OCI-LY1 (cell line): Measurements from ENCODE around the gene PRDM15.

Source experiments
- H2AFZ ChIP-seq: fragments of 200-600 bp; sonication (generic), shearing (Covaris generic); 2 replicates; pipeline ENCODE4 v1.6.0; 2014; ENCODE audit warnings: antibody characterized with exemption, mild to moderate bottlenecking, low read length
- H3F3A ChIP-seq: fragments of 200-600 bp; sonication (generic), shearing (Covaris generic); 2 replicates; pipeline ENCODE4 v1.6.0; 2014; ENCODE audit warnings: mild to moderate bottlenecking, antibody characterized with exemption, low read length, moderate library complexity; ENCODE audit not compliant: insufficient read depth
- H3K27ac ChIP-seq: fragments of 200-600 bp; sonication (generic); 2 replicates; pipeline ENCODE4 v1.5.1; 2014; ENCODE audit warnings: low read length, mixed run types, mild to moderate bottlenecking, low read depth; ENCODE audit not compliant: poor library complexity, severe bottlenecking
- H3K27me3 ChIP-seq: fragments of 200-600 bp; sonication (generic); 2 replicates; pipeline ENCODE4 v1.6.0; 2014; ENCODE audit warnings: antibody characterized with exemption, mild to moderate bottlenecking, low read length, moderate library complexity; ENCODE audit not compliant: insufficient read depth
- H3K36me3 ChIP-seq: fragments of 200-600 bp; sonication (generic); 2 replicates; pipeline ENCODE4 v1.6.1; 2014; ENCODE audit warnings: mild to moderate bottlenecking, antibody characterized with exemption, low read length, moderate library complexity, mixed read lengths; ENCODE audit not compliant: insufficient read depth
- H3K4me1 ChIP-seq: fragments of 200-600 bp; sonication (generic); 2 replicates; pipeline ENCODE4 v1.5.1; 2014; ENCODE audit warnings: mild to moderate bottlenecking, low read length, moderate library complexity; ENCODE audit not compliant: insufficient read depth, severe bottlenecking
- H3K4me2 ChIP-seq: fragments of 200-600 bp; sonication (generic), shearing (Covaris generic); 2 replicates; pipeline ENCODE4 v1.6.1; 2014; ENCODE audit warnings: low read length
- H3K4me3 ChIP-seq: fragments of 200-600 bp; sonication (generic); 2 replicates; pipeline ENCODE4 v1.5.1; 2014; ENCODE audit warnings: low read length, low read depth, mild to moderate bottlenecking, mixed read lengths; ENCODE audit not compliant: poor library complexity, severe bottlenecking
- H3K79me2 ChIP-seq: fragments of 200-600 bp; shearing (Covaris generic); 2 replicates; pipeline ENCODE4 v1.6.1; 2016; ENCODE audit warnings: mixed run types, low read length, mixed read lengths; ENCODE audit not compliant: insufficient read depth
- H3K9ac ChIP-seq: fragments of 200-600 bp; sonication (generic), shearing (Covaris generic); 2 replicates; pipeline ENCODE4 v1.6.1; 2014; ENCODE audit warnings: mild to moderate bottlenecking, low read length, mixed read lengths
- H3K9me2 ChIP-seq: fragments of 200-600 bp; sonication (generic), shearing (Covaris generic); 2 replicates; pipeline ENCODE4 v1.6.1; 2014; ENCODE audit warnings: low read depth, mild to moderate bottlenecking, low read length, mixed read lengths
- H3K9me3 ChIP-seq: fragments of 200-600 bp; shearing (Covaris generic); 2 replicates; pipeline ENCODE4 v1.6.1; 2014; ENCODE audit warnings: low read length, mixed read lengths
- H4K20me1 ChIP-seq: fragments of 200-600 bp; sonication (generic), shearing (Covaris generic); 2 replicates; pipeline ENCODE4 v1.6.0; 2016; ENCODE audit warnings: mild to moderate bottlenecking, low read length; ENCODE audit not compliant: insufficient read depth
- EZH2 ChIP-seq: fragments of 200-600 bp; sonication (generic), shearing (Covaris generic); IDR thresholded peaks from 2 replicates; pipeline ENCODE4 v1.8.0; 2017; ENCODE audit warnings: borderline replicate concordance, mixed run types, mild to moderate bottlenecking, antibody characterized with exemption, low read length, moderate library complexity, mixed read lengths
- TF ChIP-seq, protein P1 (sequence below): fragments of 200-600 bp; sonication (generic), shearing (Covaris generic); IDR thresholded peaks from 2 replicates; pipeline ENCODE4 v1.5.1; 2017; ENCODE audit warnings: mild to moderate bottlenecking, antibody characterized with exemption, low read length, moderate library complexity, mixed read lengths

The PRDM15 gene

DNA sequence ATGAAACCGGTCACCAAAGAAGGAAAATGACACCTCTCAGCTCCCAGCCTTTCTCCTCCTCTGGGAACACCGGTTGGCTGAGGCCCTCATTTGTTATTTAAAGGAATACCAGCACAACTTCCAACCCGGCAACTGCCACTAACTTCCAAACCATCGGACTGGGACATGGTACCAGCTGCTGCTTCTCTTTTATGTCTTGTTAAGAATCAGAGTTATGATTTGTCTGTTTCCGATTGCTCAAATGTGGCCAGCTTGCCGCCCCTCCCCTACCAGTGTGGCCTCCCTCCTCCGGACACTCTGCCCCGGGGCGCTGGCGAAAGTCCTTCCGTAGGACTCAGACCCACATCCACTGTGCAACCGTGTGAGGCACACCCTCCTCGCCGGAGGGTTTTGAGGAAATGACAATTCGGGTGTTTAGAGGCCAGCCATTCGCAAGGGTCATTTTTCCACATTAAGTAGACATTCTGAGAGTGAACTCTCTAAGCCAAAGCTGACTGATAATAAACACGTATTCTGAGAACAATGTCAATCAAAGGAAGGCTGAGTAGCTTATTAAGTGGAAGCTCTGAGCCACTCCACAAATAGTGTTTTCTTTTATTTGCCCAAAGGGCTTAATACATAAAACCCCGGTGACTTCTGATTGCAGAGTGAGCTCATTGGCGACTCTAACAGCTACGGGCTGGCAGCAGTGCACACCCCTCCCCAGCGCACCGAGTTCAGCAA lies 117.8 kb downstream of the PRDM15 start:
- no peaks in the 10 kb centered on the region for H3F3A ChIP-seq
- H3K27me3 ChIP-seq = no peaks in the 10 kb centered on the region
- H3K79me2 ChIP-seq = no peaks in the 10 kb centered on the region
- no peak overlapping the region for H3K4me2 ChIP-seq
- H3K4me3 ChIP-seq = no peak overlapping the region
- H3K4me1 ChIP-seq = no peaks in the 10 kb centered on the region
- H3K9me3 ChIP-seq = no peaks in the 10 kb centered on the region
- H3K9me2 ChIP-seq = no peaks in the 10 kb centered on the region
- H3K9ac ChIP-seq = no peak overlapping the region
- TF ChIP-seq, protein P1, sequence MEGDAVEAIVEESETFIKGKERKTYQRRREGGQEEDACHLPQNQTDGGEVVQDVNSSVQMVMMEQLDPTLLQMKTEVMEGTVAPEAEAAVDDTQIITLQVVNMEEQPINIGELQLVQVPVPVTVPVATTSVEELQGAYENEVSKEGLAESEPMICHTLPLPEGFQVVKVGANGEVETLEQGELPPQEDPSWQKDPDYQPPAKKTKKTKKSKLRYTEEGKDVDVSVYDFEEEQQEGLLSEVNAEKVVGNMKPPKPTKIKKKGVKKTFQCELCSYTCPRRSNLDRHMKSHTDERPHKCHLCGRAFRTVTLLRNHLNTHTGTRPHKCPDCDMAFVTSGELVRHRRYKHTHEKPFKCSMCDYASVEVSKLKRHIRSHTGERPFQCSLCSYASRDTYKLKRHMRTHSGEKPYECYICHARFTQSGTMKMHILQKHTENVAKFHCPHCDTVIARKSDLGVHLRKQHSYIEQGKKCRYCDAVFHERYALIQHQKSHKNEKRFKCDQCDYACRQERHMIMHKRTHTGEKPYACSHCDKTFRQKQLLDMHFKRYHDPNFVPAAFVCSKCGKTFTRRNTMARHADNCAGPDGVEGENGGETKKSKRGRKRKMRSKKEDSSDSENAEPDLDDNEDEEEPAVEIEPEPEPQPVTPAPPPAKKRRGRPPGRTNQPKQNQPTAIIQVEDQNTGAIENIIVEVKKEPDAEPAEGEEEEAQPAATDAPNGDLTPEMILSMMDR = no peak
- no peak for TF ChIP-seq EZH2
- H3K27ac ChIP-seq = no peak overlapping the region
- H4K20me1 ChIP-seq = no peaks in the 10 kb centered on the region
- H2AFZ ChIP-seq = no peak overlapping the region
- H3K36me3 ChIP-seq = no peaks in the 10 kb centered on the region

DNA sequence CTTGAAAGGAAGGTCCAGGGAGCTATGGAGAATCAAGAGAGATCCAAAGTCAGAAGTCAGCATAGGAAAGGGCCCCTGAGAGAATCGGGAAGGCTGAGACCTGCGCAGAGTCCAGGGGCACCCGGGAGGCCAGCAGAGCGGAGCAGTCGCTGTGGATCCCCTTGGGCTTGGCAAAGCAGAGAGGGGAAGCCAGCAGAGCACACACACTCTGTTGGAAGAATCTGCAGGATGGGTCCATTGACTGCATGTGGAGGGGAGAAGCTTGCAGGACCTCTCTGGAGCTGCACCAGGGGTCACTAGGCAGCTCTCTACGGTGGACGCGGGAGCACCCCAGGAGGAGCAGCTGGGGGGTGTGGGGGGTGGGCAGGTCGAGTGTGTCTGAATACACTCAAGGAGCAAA lies 118.7 kb downstream of the PRDM15 start:
- no peak overlapping the region for H3K4me3 ChIP-seq
- TF ChIP-seq, protein P1 = no peak
- no peaks in the 10 kb centered on the region for H3K9me2 ChIP-seq
- H3K79me2 ChIP-seq = no peaks in the 10 kb centered on the region
- H3K9me3 ChIP-seq = no peaks in the 10 kb centered on the region
- H3K4me2 ChIP-seq = no peak overlapping the region
- no peak overlapping the region for H3K27ac ChIP-seq
- no peaks in the 10 kb centered on the region for H3K36me3 ChIP-seq
- no peaks in the 10 kb centered on the region for H3F3A ChIP-seq
- no peak overlapping the region for H2AFZ ChIP-seq
- H3K9ac ChIP-seq = no peak overlapping the region
- H4K20me1 ChIP-seq = no peaks in the 10 kb centered on the region
- H3K4me1 ChIP-seq = no peaks in the 10 kb centered on the region
- H3K27me3 ChIP-seq = no peaks in the 10 kb centered on the region

DNA sequence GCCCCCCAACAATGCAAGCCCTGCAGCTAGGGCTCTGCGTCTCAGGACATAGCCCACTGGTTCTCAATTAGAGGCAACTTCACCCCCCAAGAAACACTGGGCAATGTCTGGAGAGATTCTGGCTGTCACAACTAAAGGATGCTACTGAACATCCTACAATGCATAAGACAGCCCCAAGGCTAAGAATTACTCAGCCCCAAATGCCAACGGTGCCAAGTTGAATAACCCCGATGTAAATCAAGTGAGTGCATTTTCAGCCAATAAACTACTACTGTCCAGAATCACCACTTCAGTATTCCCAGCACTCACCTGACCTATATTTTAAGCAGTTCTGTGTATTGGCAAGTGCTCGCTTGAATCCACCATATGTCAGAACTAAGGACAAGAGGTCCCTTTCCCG lies 119.2 kb downstream of the PRDM15 start:
- Histone ChIP-seq H3K9me3 (no peaks in the 10 kb centered on the region), H3K36me3 (no peaks in the 10 kb centered on the region), H3K4me3 (no peak overlapping the region), H2AFZ (no peak overlapping the region), H3K27ac (no peak overlapping the region), H3K79me2 (no peaks in the 10 kb centered on the region), H4K20me1 (no peaks in the 10 kb centered on the region), H3K4me1 (no peaks in the 10 kb centered on the region), H3K9ac (no peak overlapping the region), H3K4me2 (no peak overlapping the region), H3K27me3 (no peaks in the 10 kb centered on the region), H3K9me2 (no peaks in the 10 kb centered on the region), H3F3A (no peaks in the 10 kb centered on the region)
- TF ChIP-seq, protein P1 = no peak
- TF ChIP-seq EZH2 = no peak
